Measurements from ENCODE around the gene GLMN.
"Not testable (repeated sequence)": the region's sequence is repeated elsewhere in the genome, so short reads cannot be mapped to it uniquely, and the experiment has no call there.

The GLMN gene

DNA sequence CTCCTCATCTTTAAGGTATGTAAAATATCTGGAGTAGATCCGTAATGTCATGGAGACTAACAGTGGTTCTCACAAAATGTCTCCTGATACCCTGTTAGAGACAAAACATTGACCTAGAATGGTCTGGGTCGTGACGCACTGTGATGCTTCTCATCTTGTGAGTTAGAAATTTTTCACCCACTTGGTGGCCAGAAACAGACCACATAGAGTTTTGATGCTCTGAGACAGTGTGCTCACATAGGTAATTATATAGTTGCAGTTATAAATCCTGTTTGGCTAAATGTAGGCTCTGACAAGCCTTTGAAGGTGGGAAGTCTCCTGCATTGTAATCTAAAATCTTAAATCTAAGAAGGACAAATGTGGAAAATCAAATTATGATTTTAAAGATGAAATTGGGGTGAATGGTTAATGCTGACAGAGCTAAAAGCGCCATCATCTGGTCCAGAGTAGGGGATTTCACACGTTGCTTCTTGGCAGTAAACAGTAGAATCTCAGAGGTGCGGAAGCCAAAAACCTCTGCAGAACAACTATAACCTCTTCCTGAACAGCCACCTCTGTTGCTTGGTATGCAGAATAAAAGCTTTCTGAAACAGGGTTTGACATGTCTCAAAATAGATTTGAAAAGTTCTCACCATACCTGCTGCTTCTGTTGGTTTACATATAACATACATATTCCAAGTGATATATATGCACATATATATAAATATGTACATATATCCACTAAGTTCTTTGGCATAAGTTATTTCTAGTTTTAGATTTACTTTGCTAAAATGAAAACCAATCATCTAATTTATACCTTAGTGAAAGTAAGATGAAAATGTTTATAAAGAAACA is 17.2 kb upstream of the GLMN start:
- H3K9me3 Mint-ChIP-seq, result no peaks in the 10 kb centered on the region
- DNase-seq (ENCODE audit: low spot score in 2 of 2), result peak; percentile 22 to 72
- peaks cover 57% of the 10 kb centered on the region for H3K4me1 Mint-ChIP-seq
- peaks cover 38% of the 10 kb centered on the region for H3K36me3 Mint-ChIP-seq
- ATAC-seq, result peak; percentile 94
- peak overlapping the region; percentile 43 for H3K4me3 Mint-ChIP-seq
- peak overlapping the region; percentile 86 for H3K27ac Mint-ChIP-seq

DNA sequence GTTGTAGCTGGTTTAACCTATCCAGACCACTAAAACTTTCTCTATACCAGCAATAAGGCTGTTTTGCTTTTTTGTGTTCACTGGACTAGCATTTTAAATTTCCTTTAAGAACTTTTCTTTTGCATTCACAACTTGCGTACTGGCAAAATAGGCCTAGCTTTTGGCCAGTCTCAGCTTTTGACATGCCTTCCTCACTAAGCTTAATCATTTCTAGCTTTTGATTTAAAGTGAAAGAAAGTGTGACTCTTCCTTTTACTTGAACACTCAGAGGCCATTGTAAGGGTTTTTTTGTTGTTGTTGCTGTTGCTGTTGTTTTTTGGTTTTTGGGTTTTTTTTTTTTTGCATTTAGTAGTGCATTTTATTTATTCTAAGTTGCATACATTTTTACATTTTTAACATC is 15.2 kb upstream of the GLMN start:
- H3K4me3 Mint-ChIP-seq, result peak overlapping the region; percentile 36
- H3K9me3 Mint-ChIP-seq, result no peaks in the 10 kb centered on the region
- DNase-seq (ENCODE audit: low spot score in 2 of 2), result no peak
- H3K36me3 Mint-ChIP-seq, result peaks cover 23% of the 10 kb centered on the region
- no peak for ATAC-seq
- peak overlapping the region; percentile 83 for H3K27ac Mint-ChIP-seq
- H3K4me1 Mint-ChIP-seq, result peaks cover 57% of the 10 kb centered on the region

DNA sequence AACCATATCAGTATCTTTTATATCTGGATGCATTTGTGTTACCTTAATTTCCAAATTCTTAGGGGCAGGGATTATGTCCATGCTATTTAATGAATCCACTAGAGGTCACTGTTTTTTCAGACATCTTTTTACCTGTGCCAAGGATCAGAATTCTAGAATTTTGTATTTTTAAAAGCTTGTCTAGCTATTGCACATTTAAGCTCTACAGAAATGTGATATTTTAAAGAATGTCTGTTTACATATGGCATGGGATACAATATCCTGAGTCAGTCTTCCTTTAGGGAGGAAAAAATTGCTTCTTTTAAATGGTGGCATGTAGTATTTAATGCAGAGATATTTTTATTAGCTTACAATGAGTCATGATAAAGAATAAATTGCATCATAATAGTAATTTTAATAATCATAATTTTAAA is 11.4 kb upstream of the GLMN start:
- peaks cover 45% of the 10 kb centered on the region for H3K36me3 Mint-ChIP-seq
- no peaks in the 10 kb centered on the region for H3K9me3 Mint-ChIP-seq
- DNase-seq (ENCODE audit: low spot score in 2 of 2), result no peak
- peak; percentile 45 for ATAC-seq
- peaks cover 28% of the 10 kb centered on the region for H3K4me1 Mint-ChIP-seq
- no peak overlapping the region for H3K4me3 Mint-ChIP-seq
- no peak overlapping the region for H3K27ac Mint-ChIP-seq

DNA sequence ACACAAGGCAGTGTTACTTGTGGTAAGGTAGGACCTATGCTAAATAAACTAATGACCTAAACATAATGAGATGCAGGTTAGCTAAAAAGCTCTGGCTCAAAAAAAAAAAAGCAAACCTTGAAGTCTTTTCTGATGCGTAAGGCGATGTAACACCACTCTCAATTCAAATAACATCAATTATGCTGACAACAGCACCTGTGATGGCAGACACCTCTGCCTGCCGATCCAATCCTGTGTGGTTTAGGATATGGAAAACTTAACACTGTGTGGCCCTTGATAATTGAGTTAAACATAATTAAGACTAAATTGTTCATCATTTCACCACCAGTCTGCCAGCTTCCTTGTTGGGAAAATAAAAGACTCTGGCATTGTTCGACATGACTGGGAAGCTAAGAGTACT is 9.2 kb upstream of the GLMN start:
- Mint-ChIP-seq H3K4me3 (no peak overlapping the region), H3K36me3 (peaks cover 58% of the 10 kb centered on the region), H3K27ac (no peak overlapping the region), H3K4me1 (peaks cover 7% of the 10 kb centered on the region), H3K9me3 (no peaks in the 10 kb centered on the region)
- ATAC-seq (no peak), DNase-seq (ENCODE audit: low spot score in 2 of 2) (no peak)

DNA sequence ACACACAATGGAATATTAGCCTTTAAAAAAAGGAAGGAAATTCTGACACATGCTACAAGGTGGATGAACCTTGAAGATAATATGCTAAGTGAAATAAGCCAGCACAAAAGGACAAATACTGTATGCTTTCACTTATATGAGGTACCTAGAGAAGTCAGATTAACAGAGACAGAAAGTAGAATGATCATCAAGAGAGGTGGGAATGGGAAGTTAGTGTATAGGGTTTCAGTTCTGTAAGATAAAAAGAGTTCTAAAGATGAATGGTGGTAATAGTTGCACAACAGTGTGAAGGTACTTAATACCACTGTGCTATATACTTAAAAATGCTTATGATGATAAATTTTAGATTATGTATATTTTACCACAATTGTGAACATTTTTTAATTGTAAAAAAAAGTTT is 7.2 kb upstream of the GLMN start:
- Mint-ChIP-seq H3K27ac (no peak overlapping the region), H3K4me3 (no peak overlapping the region), H3K9me3 (no peaks in the 10 kb centered on the region), H3K36me3 (peaks cover 77% of the 10 kb centered on the region), H3K4me1 (peaks cover 6% of the 10 kb centered on the region)
- no peak for DNase-seq (ENCODE audit: low spot score in 2 of 2)
- no peak for ATAC-seq

DNA sequence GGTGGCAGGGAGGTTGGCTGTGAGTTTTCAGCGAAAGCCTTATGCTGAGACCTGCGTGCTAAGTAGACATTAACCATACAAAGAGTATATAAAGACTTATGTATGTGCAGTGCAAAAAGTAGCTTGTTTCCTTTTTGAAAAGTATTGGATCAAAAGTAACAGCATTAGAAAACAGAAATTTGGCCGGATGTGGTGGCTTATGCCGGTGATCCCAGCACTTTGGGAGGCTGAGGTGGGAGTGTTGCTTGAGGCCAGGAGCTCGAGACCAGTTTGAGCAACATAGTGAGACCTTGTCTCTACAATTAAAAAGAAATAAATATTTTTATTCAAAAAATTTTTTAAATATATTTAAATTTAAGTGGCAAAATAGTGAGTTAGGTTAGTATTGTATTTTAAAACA is 2.2 kb upstream of the GLMN start:
- DNase-seq (ENCODE audit: low spot score in 2 of 2) (no peak), ATAC-seq (no peak)
- Mint-ChIP-seq H3K4me3 (no peak overlapping the region), H3K9me3 (no peaks in the 10 kb centered on the region), H3K36me3 (peaks cover 86% of the 10 kb centered on the region), H3K27ac (no peak overlapping the region), H3K4me1 (peaks cover 25% of the 10 kb centered on the region)

DNA sequence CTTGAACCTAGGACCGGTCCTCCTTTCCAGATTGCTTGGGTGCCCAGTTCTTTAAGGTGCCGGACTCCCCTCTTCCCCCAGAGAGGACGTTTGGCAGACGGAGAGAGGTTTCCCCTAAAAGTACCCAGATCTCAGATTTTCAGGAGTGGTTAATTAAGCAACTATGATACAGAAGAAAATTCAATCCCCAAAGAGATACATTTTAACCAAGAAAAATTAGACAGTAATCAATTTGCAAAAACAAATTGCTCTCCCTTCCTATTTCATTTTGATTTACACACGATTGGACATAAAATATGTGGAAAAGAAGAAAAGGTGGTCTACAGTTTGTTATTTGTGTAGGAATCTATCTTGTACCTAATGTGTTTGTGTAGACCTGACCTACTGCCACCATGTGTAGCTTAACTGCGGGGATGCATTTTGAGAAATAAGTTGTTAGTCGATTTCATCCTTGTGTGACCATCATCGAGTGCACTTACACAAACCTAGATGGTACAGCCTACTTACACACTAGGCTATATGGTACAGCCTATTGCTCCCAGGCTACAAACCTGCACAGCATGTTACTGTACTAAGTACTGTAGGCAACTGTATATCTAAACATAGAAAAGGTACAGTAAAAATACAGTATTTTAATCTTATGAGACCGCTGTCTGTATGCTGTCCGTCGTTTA is 827 bp upstream of the GLMN start:
- Mint-ChIP-seq H3K36me3 (peaks cover 86% of the 10 kb centered on the region), H3K9me3 (no peaks in the 10 kb centered on the region), H3K27ac (peak overlapping the region; percentile 97), H3K4me3 (peak overlapping the region; percentile 92), H3K4me1 (peaks cover 34% of the 10 kb centered on the region)
- DNase-seq (ENCODE audit: low spot score in 2 of 2), result no peak
- no peak for ATAC-seq

DNA sequence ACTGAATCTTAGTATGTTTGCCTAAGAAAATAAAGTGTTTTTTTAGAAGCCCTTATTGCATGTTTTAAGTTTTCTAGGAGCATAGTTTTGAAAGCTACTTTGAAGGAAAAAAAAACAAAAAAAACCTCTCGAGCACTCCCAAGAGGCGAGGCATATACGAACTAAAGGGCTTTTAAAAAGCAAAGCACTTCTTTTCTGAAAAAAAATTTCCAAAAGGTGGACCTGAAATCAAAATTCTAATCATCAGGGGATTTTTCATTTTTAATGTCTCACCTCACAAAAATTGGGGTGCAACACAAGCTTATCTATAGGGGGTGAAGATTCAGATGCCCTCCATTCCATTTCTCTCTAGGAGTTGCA is 594 bp downstream of the GLMN start:
- ATAC-seq (no peak), DNase-seq (ENCODE audit: low spot score in 2 of 2) (no peak)
- H3K4me1 Mint-ChIP-seq, result peaks cover 38% of the 10 kb centered on the region
- peak overlapping the region; percentile 92 for H3K4me3 Mint-ChIP-seq
- no peaks in the 10 kb centered on the region for H3K9me3 Mint-ChIP-seq
- H3K36me3 Mint-ChIP-seq, result peaks cover 85% of the 10 kb centered on the region
- H3K27ac Mint-ChIP-seq, result peak overlapping the region; percentile 97

DNA sequence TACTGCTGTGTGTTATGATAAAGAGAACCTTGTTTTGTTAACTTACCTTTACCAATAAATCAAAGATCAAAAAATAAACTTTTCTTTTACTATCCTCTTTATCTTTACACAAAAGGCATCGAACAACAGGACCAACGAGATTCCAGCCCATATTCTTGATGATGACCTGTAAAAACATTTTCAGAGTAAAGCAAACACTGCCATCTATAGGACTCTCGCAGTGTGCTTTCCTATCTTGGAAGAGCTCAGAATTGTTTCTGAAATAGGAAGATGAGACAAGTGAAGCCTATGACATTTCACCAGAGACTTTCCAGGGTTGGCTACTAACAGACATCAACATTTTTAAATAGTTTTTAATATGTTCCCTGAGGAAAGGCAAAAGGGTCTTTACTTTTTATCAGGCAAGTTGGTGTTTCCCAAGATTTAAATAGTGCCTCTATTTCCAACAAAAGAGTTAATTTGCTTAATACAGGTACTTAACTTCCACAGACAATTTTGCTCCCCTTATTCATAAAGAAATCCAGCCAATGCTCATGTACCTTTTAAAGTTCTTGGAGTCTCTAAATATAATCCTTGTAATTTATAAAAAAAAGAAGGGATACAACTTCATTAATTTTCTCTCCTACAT is 7.3 kb downstream of the GLMN start:
- ATAC-seq (no peak), DNase-seq (ENCODE audit: low spot score in 2 of 2) (no peak)
- peaks cover 19% of the 10 kb centered on the region for H3K4me1 Mint-ChIP-seq
- peaks cover 79% of the 10 kb centered on the region for H3K36me3 Mint-ChIP-seq
- H3K4me3 Mint-ChIP-seq, result no peak overlapping the region
- no peak overlapping the region for H3K27ac Mint-ChIP-seq
- no peaks in the 10 kb centered on the region for H3K9me3 Mint-ChIP-seq

DNA sequence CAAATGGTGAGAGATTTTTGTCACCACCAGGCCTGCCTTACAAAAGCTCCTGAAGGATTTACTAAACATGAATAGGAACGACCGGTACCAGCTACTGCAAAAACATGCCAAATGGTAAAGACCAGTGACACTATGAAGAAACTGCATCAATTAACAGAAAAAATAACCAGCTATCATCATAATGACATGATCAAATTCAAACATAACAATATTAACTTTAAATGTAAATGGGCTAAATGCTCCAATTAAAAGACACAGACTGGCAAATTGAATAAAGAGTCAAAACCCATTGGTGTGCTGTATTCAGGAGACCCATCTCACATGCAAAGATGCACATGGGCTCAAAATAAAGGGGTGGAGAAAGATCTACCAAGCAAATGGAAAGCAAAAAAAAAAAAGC is 17.4 kb downstream of the GLMN start:
- H3K4me1 Mint-ChIP-seq, result peaks cover 33% of the 10 kb centered on the region
- not testable (repeated sequence) for DNase-seq (ENCODE audit: low spot score in 2 of 2); ATAC-seq; H3K27ac Mint-ChIP-seq; H3K9me3 Mint-ChIP-seq; H3K4me3 Mint-ChIP-seq
- peaks cover 79% of the 10 kb centered on the region for H3K36me3 Mint-ChIP-seq

DNA sequence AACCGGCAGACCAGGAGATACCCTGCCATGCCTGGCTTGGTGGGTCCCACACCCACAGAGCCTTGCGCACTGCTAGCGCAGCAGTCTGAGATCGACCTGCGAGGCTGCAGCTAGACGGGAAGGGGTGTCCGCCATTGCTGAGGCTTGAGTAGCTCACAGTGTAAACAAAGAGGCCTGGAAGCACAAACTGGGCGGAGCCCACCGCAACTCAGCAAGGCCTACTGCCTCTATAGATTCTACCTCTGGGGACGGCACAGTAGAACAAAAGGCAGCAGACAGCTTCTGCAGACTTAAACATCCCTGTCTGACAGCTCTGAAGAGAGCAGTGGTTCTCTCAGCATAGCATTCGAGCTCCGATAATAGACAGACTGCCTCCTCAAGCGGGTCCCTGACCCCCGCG is 19.0 kb downstream of the GLMN start:
- H3K4me1 Mint-ChIP-seq, result peaks cover 42% of the 10 kb centered on the region
- not testable (repeated sequence) for H3K9me3 Mint-ChIP-seq; H3K4me3 Mint-ChIP-seq; DNase-seq (ENCODE audit: low spot score in 2 of 2); ATAC-seq; H3K27ac Mint-ChIP-seq
- peaks cover 67% of the 10 kb centered on the region for H3K36me3 Mint-ChIP-seq

DNA sequence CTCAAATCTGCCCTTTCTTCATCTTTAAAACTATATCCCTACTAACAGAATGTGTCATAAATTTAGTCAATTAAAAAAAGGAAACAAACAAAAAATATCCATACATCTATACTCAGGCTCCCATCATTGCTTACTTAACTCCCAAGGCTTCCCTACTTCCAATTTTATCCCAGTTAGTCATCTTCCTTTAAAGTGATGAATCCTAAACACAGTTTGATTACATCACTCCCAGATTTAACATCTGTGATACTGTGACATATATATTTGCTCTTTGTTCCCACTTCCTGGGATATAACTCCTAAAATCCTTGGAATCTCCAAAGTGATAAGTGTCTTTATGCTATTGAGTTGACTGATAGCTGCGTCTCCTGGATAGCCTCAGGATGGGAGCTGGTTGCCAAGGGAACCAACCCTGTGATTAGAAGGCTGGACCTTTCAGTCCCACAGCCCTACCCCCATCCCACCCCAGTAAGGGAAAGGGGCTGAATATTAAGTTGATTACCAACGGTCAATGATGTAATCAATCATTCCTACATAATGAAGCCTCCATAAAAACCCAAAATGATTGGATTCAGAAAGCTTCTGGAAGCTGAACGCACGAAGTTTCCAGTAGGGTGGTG is 21.6 kb downstream of the GLMN start:
- DNase-seq (ENCODE audit: low spot score in 2 of 2) (no peak), ATAC-seq (no peak)
- no peaks in the 10 kb centered on the region for H3K9me3 Mint-ChIP-seq
- peaks cover 25% of the 10 kb centered on the region for H3K4me1 Mint-ChIP-seq
- H3K27ac Mint-ChIP-seq, result no peak overlapping the region
- peaks cover 61% of the 10 kb centered on the region for H3K36me3 Mint-ChIP-seq
- no peak overlapping the region for H3K4me3 Mint-ChIP-seq

DNA sequence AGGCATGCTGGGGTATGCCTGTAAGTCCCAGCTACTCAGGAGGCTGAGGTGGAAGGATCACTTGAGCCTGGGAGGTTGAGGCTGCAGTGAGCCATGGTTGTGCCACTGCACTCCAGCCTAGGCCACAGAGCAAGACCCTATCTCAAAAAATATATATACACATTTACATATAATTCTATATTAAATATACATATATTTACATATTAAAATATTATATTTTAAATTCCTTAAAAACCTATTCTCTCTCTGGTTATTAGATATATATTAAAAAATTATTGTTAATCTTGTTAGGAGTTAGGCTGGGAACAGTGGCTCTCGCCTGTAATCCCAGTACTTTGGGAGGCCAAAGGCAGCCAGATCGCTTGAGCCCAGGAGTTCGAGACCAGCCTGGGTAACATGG is 22.7 kb downstream of the GLMN start:
- DNase-seq (ENCODE audit: low spot score in 2 of 2), result no peak
- Mint-ChIP-seq H3K36me3 (peaks cover 57% of the 10 kb centered on the region), H3K27ac (no peak overlapping the region), H3K4me3 (no peak overlapping the region), H3K4me1 (peaks cover 18% of the 10 kb centered on the region), H3K9me3 (no peaks in the 10 kb centered on the region)
- no peak for ATAC-seq

DNA sequence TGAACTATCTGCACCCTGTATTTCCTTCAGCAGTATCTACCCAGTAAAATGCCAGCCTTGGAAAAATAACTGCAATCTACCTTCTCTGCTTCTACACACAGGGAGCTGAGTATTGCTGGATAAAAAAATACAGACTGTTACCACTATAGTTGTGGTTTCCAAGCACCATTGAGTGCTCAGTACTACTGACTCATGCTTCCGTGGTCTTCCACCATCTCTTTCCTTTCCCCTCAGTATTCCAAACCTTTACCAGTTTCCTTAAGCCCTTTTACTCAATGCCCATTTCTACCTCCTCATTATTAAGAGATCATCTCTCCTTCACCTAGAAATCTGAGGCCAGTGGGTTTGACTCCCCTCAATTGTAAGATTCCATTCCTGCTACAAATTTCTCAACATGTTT is 23.8 kb downstream of the GLMN start:
- peaks cover 54% of the 10 kb centered on the region for H3K36me3 Mint-ChIP-seq
- H3K27ac Mint-ChIP-seq, result peak overlapping the region; percentile 30

DNA sequence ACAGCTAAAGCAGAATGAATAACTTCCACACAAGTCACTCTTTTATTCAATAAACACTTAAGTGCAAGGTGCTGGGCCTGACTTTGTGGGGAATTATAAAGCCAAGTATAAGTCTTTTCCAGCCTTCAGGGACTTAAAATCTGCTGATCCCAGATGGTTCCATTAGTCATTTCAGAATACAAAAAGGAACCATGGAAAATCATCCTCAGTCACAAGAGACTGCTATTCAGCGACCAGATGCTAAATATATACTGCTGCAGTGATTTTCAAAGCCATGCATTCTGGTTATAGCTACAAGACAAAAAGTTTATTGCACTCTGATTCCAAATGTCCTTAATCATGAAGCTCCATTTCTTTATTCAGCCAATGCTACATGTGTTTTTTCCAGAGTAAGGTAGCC is 25.7 kb downstream of the GLMN start:
- Mint-ChIP-seq H3K27ac (no peak overlapping the region), H3K36me3 (peaks cover 64% of the 10 kb centered on the region), H3K9me3 (no peaks in the 10 kb centered on the region), H3K4me3 (no peak overlapping the region), H3K4me1 (peaks cover 12% of the 10 kb centered on the region)
- ATAC-seq (no peak), DNase-seq (ENCODE audit: low spot score in 2 of 2) (no peak)

More for the DNA sequence above, 23.8 kb downstream of the GLMN start:
- no peaks in the 10 kb centered on the region for H3K9me3 Mint-ChIP-seq
- H3K4me3 Mint-ChIP-seq, result no peak overlapping the region
- no peak for ATAC-seq
- DNase-seq (ENCODE audit: low spot score in 2 of 2), result no peak
- peaks cover 18% of the 10 kb centered on the region for H3K4me1 Mint-ChIP-seq
